Gastrocnemius medialis (tissue), 4 donors: ENCODE measurements around the gene ANO9. TPM values are rescaled to one million over a fixed set of nuclear protein-coding genes. Genes with fewer than 3 reads are reported as not detected.
A peak's percentile ranks its signal among the peaks of the same experiment; 100 is the strongest.

Experiments used
- ATAC-seq, 2 donors: fragments of 150-250 bp; one replicate each; pipeline ENCODE4 v1.9.1; 2016
- DNase-seq, 2 donors: peaks; one replicate each; pipeline ENCODE4 v3.0.0-alpha.2; 2019
- H3K27ac ChIP-seq, 4 donors: fragments of 200-600 bp; sonication (generic); 1 replicate in 1 of 4; 2 replicates in 3 of 4; pipeline ENCODE4 v1.5.1; 2016 to 2018; ENCODE audit warnings: mild to moderate bottlenecking in 2 of 4, moderate library complexity in 1 of 4
- H3K27me3 ChIP-seq, 3 donors: fragments of 200-600 bp; sonication (generic) in 2 of 3; 1 replicate in 1 of 3; 2 replicates in 2 of 3; pipeline versions ENCODE4 v1.5.1 to v1.6.0; 2016 to 2019; ENCODE audit warnings: mild to moderate bottlenecking in 1 of 3, moderate library complexity in 1 of 3
- H3K36me3 ChIP-seq, 2 donors: fragments of 200-600 bp; sonication (generic) in 1 of 2; one replicate each; pipeline ENCODE4 v1.5.1; 2017 to 2018
- H3K4me1 ChIP-seq, 2 donors: fragments of 200-600 bp; sonication (generic) in 1 of 2; one replicate each; pipeline ENCODE4 v1.5.1; 2016 to 2017; ENCODE audit warnings: mild to moderate bottlenecking in 2 of 2
- H3K4me3 ChIP-seq, 4 donors: fragments of 200-600 bp; sonication (generic) in 3 of 4; 1 replicate in 1 of 4; 2 replicates in 3 of 4; pipeline ENCODE4 v1.5.1; 2016 to 2019; ENCODE audit warnings: mild to moderate bottlenecking in 2 of 4
- H3K9me3 ChIP-seq, 3 donors: fragments of 200-600 bp; sonication (generic) in 2 of 3; 1 replicate in 1 of 3; 2 replicates in 2 of 3; pipeline ENCODE4 v1.5.1; 2016 to 2019
- CTCF ChIP-seq, 5 experiments: fragments of 450-650 bp in 3 of 5; fragments of 200-600 bp in 2 of 5; sonication (generic) in 2 of 5; IDR thresholded peaks in 4 of 5; conservative IDR thresholded peaks in 1 of 5; 1 replicate in 4 of 5; 2 replicates in 1 of 5; pipeline ENCODE4 v1.5.1; 2016 to 2019; ENCODE audit warnings: antibody characterized with exemption in 5 of 5, mild to moderate bottlenecking in 3 of 5, moderate library complexity in 3 of 5
- POLR2A ChIP-seq, 2 donors: fragments of 450-650 bp; IDR thresholded peaks; one replicate each; pipeline ENCODE4 v1.6.1; 2017; ENCODE audit warnings: antibody characterized with exemption in 2 of 2, mild to moderate bottlenecking in 2 of 2, moderate library complexity in 2 of 2
- in situ Hi-C, 4 donors: fragments of 200-750 bp; cut with MboI; loops; one replicate each; pipeline versions ENCODE4 v1.15.0 to v1.8.0; 2017; ENCODE audit warnings: low sequenced_read_pairs in 4 of 4
- intact Hi-C: fragments of 100-400 bp; cut with DNase I; formaldehyde crosslinking; loops from one replicate; pipeline ENCODE4 v1.15.1; 2023; ENCODE audit warnings: low total_unique reads
- total RNA-seq, 4 donors: library from RNA; depleted of rRNA; stranded (reverse); fragments of >200 nt; gene quantifications; one replicate each; pipeline versions ENCODE4 v1.1.0 to v1.2.3, GENCODE V29; 2016

ANO9 gene
- total RNA-seq, 4 donors from 2014 or later, result 0.23 to 0.41 TPM; not detected in 2

GRCh38 chr11:409600-410483 lies 32.0 kb downstream of the ANO9 start:
- Histone ChIP-seq H3K4me1 (peaks cover 0 to 10% of the 10 kb centered on the region in 2 donors), H3K36me3 (no peaks in the 10 kb centered on the region), H3K9me3 (no peaks in the 10 kb centered on the region), H3K27ac (no peak overlapping the region), H3K27me3 (peaks cover 4 to 23% (median 7%) of the 10 kb centered on the region in 3 donors), H3K4me3 (no peak overlapping the region)
- ATAC-seq (no peak), DNase-seq (no peak)
- in situ Hi-C loops (no loop called here), intact Hi-C loops (loop anchor here (5.0 kb wide), 1 partner anchor 97 kb away; the partner anchor contains the start of gene RNH1)
- TF ChIP-seq CTCF (IDR thresholded peaks at IDR 0.05 in 4 of 5, conservative IDR thresholded peaks at IDR 0.05 in 1 of 5) (no peak), POLR2A (IDR thresholded peaks at IDR 0.05) (no peak)

- TF ChIP-seq POLR2A (IDR thresholded peaks at IDR 0.05) (no peak), CTCF (IDR thresholded peaks at IDR 0.05 in 4 of 5, conservative IDR thresholded peaks at IDR 0.05 in 1 of 5) (no peak)
- Histone ChIP-seq H3K4me3 (no peak overlapping the region), H3K36me3 (no peaks in the 10 kb centered on the region), H3K9me3 (no peaks in the 10 kb centered on the region), H3K27me3 (peaks cover 3 to 28% (median 4%) of the 10 kb centered on the region in 3 donors), H3K4me1 (peaks cover 0 to 10% of the 10 kb centered on the region in 2 donors), H3K27ac (no peak overlapping the region)
- DNase-seq (no peak), ATAC-seq (no peak)
- intact Hi-C loops (loop anchor here (5.0 kb wide), 1 partner anchor 98 kb away; the partner anchor contains the start of gene RNH1), in situ Hi-C loops (no loop called here)
Observed at GRCh38 chr11:409008-409599, 32.7 kb downstream of the ANO9 start.

GRCh38 chr11:408154-409007 lies 33.4 kb downstream of the ANO9 start:
- in situ Hi-C loops (no loop called here), intact Hi-C loops (loop anchor here (5.0 kb wide), 1 partner anchor 99 kb away; the partner anchor contains the start of gene RNH1)
- DNase-seq, result no peak
- Histone ChIP-seq H3K27me3 (peaks cover 3 to 35% (median 4%) of the 10 kb centered on the region in 3 donors), H3K4me1 (peaks cover 0 to 10% of the 10 kb centered on the region in 2 donors), H3K4me3 (no peak overlapping the region), H3K27ac (no peak overlapping the region), H3K36me3 (no peaks in the 10 kb centered on the region), H3K9me3 (no peaks in the 10 kb centered on the region)
- no peak for ATAC-seq
- TF ChIP-seq POLR2A (IDR thresholded peaks at IDR 0.05) (no peak), CTCF (IDR thresholded peaks at IDR 0.05 in 4 of 5, conservative IDR thresholded peaks at IDR 0.05 in 1 of 5) (no peak)

- H3K4me3 ChIP-seq, result peak overlapping the region in 2 of 4 donors; percentile 19 to 57
- DNase-seq, result no peak
- in situ Hi-C loops, result no loop called here
- H3K4me1 ChIP-seq, result peaks cover 0 to 10% of the 10 kb centered on the region in 2 donors
- TF ChIP-seq POLR2A (IDR thresholded peaks at IDR 0.05) (no peak), CTCF (IDR thresholded peaks at IDR 0.05 in 4 of 5, conservative IDR thresholded peaks at IDR 0.05 in 1 of 5) (no peak)
- H3K36me3 ChIP-seq, result no peaks in the 10 kb centered on the region
- no peak overlapping the region for H3K27ac ChIP-seq
- H3K27me3 ChIP-seq, result peaks cover 3 to 41% (median 4%) of the 10 kb centered on the region in 3 donors
- H3K9me3 ChIP-seq, result no peaks in the 10 kb centered on the region
- peak in 1 of 2 donors; percentile 2 for ATAC-seq
- intact Hi-C loops, result loop anchor here (1.0 to 5.0 kb wide), 3 partner anchors 41 to 111 kb away; partner anchors contain the start of gene RNH1
Observed at GRCh38 chr11:407651-408123, 34.1 kb downstream of the ANO9 start.
